Endodermal cell (in vitro differentiated cells): ENCODE results near the gene OCRL. TPM values are rescaled to one million over a fixed set of nuclear protein-coding genes. Genes with fewer than 3 reads are reported as not detected.

Experiments
- DNase-seq: peaks from one replicate; pipeline ENCODE4 v3.0.0-alpha.2; 2017
- H3K27ac ChIP-seq: 2 replicates; pipeline ENCODE4 v1.5.1; 2013; ENCODE audit warnings: mild to moderate bottlenecking, low read depth, low read length, moderate library complexity
- H3K27me3 ChIP-seq: 2 replicates; pipeline ENCODE4 v1.6.1; 2013; ENCODE audit warnings: mild to moderate bottlenecking, low read length, moderate library complexity; ENCODE audit not compliant: insufficient read depth, control insufficient read depth, poor library complexity, severe bottlenecking
- H3K36me3 ChIP-seq: 2 replicates; pipeline ENCODE4 v1.7.0; 2013; ENCODE audit warnings: mild to moderate bottlenecking, low read length, moderate library complexity; ENCODE audit not compliant: control insufficient read depth, insufficient read depth
- H3K4me1 ChIP-seq: one replicate; pipeline ENCODE4 v1.7.0; 2013; ENCODE audit warnings: low read length; ENCODE audit not compliant: control insufficient read depth, insufficient read depth
- H3K4me3 ChIP-seq: 2 replicates; pipeline ENCODE4 v1.5.1; 2013; ENCODE audit warnings: mild to moderate bottlenecking, low read length, moderate library complexity
- H3K9ac ChIP-seq: 2 replicates; pipeline ENCODE4 v1.6.1; 2013; ENCODE audit warnings: mild to moderate bottlenecking, low read length, moderate library complexity; ENCODE audit not compliant: poor library complexity, severe bottlenecking; ENCODE audit errors: extremely low read depth
- H3K9me3 ChIP-seq: 2 replicates; pipeline ENCODE4 v1.6.1; 2013; ENCODE audit warnings: mild to moderate bottlenecking, low read length, moderate library complexity; ENCODE audit not compliant: control insufficient read depth
- H3K27ac Mint-ChIP-seq: 2 replicates; pipeline ENCODE4 v1.8.0; 2020; ENCODE audit warnings: mixed read lengths
- H3K27me3 Mint-ChIP-seq: 2 replicates; pipeline ENCODE4 v1.8.0; 2021; ENCODE audit warnings: mild to moderate bottlenecking, mixed read lengths; ENCODE audit not compliant: insufficient read depth
- H3K36me3 Mint-ChIP-seq: 2 replicates; pipeline ENCODE4 v1.8.0; 2020; ENCODE audit warnings: low read depth, mixed read lengths
- H3K4me1 Mint-ChIP-seq: 2 replicates; pipeline ENCODE4 v1.8.0; 2020; ENCODE audit warnings: mixed read lengths
- H3K4me3 Mint-ChIP-seq: 2 replicates; pipeline ENCODE4 v1.8.0; 2020; ENCODE audit warnings: mild to moderate bottlenecking, moderate library complexity, mixed read lengths
- H3K9me3 Mint-ChIP-seq: 2 replicates; pipeline ENCODE4 v1.8.0; 2020; ENCODE audit warnings: mild to moderate bottlenecking, mixed read lengths
- WGBS, 2 experiments: methylation state at CpG; one replicate each; pipeline versions ENCODE4 v1.1.5 to v1.1.7; 2013; ENCODE audit warnings: missing lambda C conversion rate in 2 of 2, mixed read lengths in 1 of 2; ENCODE audit not compliant: insufficient coverage in 1 of 2, insufficient read length in 1 of 2; 5-methylcytosine and 5-hydroxymethylcytosine counted together
- total RNA-seq, 2 donors: library from RNA; stranded (reverse); fragmentation: NEBNext Ultra II Directional in 1 of 2; extraction: Animal tissue kit (Norgen Biotek cat#: 25700) in 1 of 2; gene quantifications; 2 replicates in 1 of 2; 3 replicates in 1 of 2; pipeline ENCODE4 v1.2.1, GENCODE V29; 2021
- TF ChIP-seq, protein P1 (sequence below): fragments of 200-600 bp; sonication (generic); conservative IDR thresholded peaks from 2 replicates; pipeline ENCODE4 v1.5.0; 2021; ENCODE audit warnings: antibody characterized with exemption, mild to moderate bottlenecking

Gene OCRL
- total RNA-seq, 2 donors from 2014 or later = 14.2 to 27.0 TPM

- Mint-ChIP-seq H3K27ac (no peak overlapping the region), H3K36me3 (peaks cover 55% of the 10 kb centered on the region), H3K4me3 (no peak overlapping the region), H3K9me3 (no peaks in the 10 kb centered on the region), H3K27me3 (no peaks in the 10 kb centered on the region), H3K4me1 (no peaks in the 10 kb centered on the region)
- TF ChIP-seq, protein P1, sequence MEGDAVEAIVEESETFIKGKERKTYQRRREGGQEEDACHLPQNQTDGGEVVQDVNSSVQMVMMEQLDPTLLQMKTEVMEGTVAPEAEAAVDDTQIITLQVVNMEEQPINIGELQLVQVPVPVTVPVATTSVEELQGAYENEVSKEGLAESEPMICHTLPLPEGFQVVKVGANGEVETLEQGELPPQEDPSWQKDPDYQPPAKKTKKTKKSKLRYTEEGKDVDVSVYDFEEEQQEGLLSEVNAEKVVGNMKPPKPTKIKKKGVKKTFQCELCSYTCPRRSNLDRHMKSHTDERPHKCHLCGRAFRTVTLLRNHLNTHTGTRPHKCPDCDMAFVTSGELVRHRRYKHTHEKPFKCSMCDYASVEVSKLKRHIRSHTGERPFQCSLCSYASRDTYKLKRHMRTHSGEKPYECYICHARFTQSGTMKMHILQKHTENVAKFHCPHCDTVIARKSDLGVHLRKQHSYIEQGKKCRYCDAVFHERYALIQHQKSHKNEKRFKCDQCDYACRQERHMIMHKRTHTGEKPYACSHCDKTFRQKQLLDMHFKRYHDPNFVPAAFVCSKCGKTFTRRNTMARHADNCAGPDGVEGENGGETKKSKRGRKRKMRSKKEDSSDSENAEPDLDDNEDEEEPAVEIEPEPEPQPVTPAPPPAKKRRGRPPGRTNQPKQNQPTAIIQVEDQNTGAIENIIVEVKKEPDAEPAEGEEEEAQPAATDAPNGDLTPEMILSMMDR = no peak
- 93% methylated on average over 3 of the region's 5 CpGs; no CpG with 5 or more reads in 1 of the 2 experiments for WGBS, 2 experiments
- H3K27me3 ChIP-seq = no peaks in the 10 kb centered on the region
- no peak for DNase-seq
- H3K9ac ChIP-seq = no peak overlapping the region
- no peaks in the 10 kb centered on the region for H3K4me1 ChIP-seq
- H3K27ac ChIP-seq = no peak overlapping the region
- H3K4me3 ChIP-seq = no peak overlapping the region
- peaks cover 32% of the 10 kb centered on the region for H3K36me3 ChIP-seq
- no peaks in the 10 kb centered on the region for H3K9me3 ChIP-seq
These were observed 16.8 kb downstream of the OCRL start for GRCh38 chrX:129556806-129557315.

- Mint-ChIP-seq H3K4me1 (no peaks in the 10 kb centered on the region), H3K36me3 (peaks cover 62% of the 10 kb centered on the region), H3K9me3 (no peaks in the 10 kb centered on the region), H3K27ac (no peak overlapping the region), H3K27me3 (no peaks in the 10 kb centered on the region), H3K4me3 (no peak overlapping the region)
- H3K9me3 ChIP-seq = no peaks in the 10 kb centered on the region
- H3K4me1 ChIP-seq = no peaks in the 10 kb centered on the region
- TF ChIP-seq, protein P1 = no peak
- H3K27me3 ChIP-seq = no peaks in the 10 kb centered on the region
- no peak overlapping the region for H3K9ac ChIP-seq
- peaks cover 43% of the 10 kb centered on the region for H3K36me3 ChIP-seq
- 90% methylated on average over 1 of the region's 1 CpG; no CpG with 5 or more reads in 1 of the 2 experiments for WGBS, 2 experiments
- DNase-seq = no peak
- no peak overlapping the region for H3K4me3 ChIP-seq
- H3K27ac ChIP-seq = no peak overlapping the region
These were observed 17.9 kb downstream of the OCRL start for GRCh38 chrX:129557844-129558480.

- DNase-seq = no peak
- H3K36me3 Mint-ChIP-seq = peaks cover 68% of the 10 kb centered on the region
- H3K27ac Mint-ChIP-seq = no peak overlapping the region
- H3K27ac ChIP-seq = no peak overlapping the region
- no peak overlapping the region for H3K4me3 Mint-ChIP-seq
- TF ChIP-seq, protein P1 = no peak
- peaks cover 48% of the 10 kb centered on the region for H3K36me3 ChIP-seq
- H3K4me3 ChIP-seq = no peak overlapping the region
- H3K4me1 Mint-ChIP-seq = no peaks in the 10 kb centered on the region
- WGBS, 2 experiments = 100% methylated on average over 1 of the region's 1 CpG
- no peaks in the 10 kb centered on the region for H3K27me3 ChIP-seq
- no peaks in the 10 kb centered on the region for H3K27me3 Mint-ChIP-seq
- no peak overlapping the region for H3K9ac ChIP-seq
- no peaks in the 10 kb centered on the region for H3K4me1 ChIP-seq
- H3K9me3 ChIP-seq = no peaks in the 10 kb centered on the region
- H3K9me3 Mint-ChIP-seq = peaks cover 2% of the 10 kb centered on the region
These were observed 19.7 kb downstream of the OCRL start for GRCh38 chrX:129559783-129560182.
